A204.1 (cell line): ENCODE data around the gene TTC28.

Experiments used
- FAIRE-seq: peaks from 2 replicates; lab custom pipeline; 2012; peaks lifted over from hg19 to GRCh38; lab: Jason Lieb, UNC

TTC28 gene

GRCh38 chr22:27961182-27961581 is 718.5 kb downstream of the TTC28 start:
- FAIRE-seq = no peak

DNA sequence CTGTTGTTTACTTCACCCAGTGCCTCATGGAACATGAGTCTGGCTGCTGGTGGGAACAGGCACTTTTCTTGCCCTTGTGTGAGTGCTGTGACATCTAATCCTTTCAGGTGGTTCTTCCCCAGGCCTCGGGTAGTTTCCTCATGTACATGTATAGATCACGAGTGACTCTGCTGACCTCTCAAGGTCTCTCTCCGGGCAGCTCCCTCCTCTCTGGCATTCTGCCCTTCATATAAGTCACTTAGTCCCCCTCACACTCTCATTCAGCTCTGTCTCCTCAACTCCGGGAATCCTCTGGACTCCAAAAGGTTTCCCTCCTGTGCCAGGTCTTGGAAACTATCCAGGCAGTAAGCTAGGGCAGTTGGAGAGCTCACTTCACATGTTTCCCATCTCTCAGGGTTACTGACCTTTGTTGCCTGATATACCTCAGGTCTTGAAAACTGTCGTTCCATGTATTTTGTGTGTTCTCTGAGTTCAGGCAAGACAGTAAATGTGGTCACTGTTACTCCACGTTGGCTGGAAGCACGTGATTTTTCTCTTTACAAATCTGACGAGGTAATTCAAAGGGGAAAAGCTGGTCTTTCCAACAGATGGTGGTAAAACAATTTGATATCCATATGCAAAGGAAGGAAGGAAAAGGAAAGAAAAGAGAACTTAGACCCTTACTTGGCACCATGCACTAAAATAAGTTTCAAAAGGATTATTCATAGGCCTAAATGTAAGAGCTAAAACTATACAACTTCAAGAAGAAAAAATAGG is 720.1 kb downstream of the TTC28 start:
- no peak for FAIRE-seq

GRCh38 chr22:27952779-27953178 is 726.9 kb downstream of the TTC28 start:
- FAIRE-seq = no peak

DNA sequence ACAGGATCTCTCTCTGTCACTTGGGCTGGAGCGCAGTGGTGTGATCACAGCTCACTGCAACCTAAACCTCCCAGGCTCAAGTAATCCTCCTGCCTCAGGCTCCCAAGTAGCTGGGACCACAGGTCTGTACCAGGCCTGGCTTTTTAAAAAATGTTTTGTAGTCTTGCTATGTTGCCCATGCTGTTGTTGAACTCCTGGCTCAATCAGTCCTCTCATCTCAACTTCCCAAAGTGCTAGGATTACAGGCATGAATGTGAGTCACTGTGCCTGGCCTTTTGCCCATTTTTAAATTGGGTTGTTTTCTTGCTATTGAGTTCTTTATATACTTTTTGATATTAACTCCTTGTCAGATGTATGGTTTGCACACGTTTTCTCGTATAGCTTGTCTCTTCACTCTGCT is 727.5 kb downstream of the TTC28 start:
- no peak for FAIRE-seq

DNA sequence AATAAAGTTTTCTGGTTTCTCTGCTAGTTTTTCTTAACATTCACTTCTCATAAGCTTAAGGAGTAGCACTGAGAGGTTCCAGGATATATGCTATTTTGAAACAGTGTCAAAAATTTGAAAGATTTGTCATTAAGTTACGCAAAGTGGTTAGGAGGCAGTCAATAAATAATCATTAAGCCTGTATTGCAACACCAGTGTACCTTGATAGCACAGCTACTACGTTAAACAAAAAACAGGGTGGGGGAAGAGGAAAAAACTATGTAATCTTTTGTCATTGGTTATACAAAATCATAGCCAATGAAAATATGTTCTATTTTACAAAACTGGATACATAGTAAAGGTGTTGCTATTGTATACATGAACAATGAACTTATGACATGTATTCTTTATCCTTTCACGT is 730.2 kb downstream of the TTC28 start:
- no peak for FAIRE-seq

- FAIRE-seq = no peak
These were observed 731.1 kb downstream of the TTC28 start for GRCh38 chr22:27948569-27948968.

GRCh38 chr22:27947448-27947847 is 732.2 kb downstream of the TTC28 start:
- no peak for FAIRE-seq

DNA sequence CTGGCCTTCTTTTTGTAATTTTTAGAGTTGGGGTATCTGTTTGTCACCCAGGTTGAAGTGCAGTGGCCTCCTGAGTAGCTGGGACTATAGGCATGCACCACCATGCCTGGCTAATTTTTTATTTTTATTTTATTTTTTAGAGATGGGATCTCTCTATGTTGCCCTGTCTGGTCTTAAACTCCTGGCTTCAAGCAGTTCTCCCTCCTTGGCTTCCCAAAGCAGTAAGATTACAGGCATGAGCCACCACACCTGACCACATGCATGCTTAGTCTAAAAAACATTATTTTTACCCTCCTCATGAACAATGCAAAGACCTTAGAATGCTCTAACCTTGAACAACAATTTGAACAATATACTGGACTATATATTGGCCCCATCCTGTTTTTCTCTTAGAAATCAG is 738.5 kb downstream of the TTC28 start:
- no peak for FAIRE-seq

DNA sequence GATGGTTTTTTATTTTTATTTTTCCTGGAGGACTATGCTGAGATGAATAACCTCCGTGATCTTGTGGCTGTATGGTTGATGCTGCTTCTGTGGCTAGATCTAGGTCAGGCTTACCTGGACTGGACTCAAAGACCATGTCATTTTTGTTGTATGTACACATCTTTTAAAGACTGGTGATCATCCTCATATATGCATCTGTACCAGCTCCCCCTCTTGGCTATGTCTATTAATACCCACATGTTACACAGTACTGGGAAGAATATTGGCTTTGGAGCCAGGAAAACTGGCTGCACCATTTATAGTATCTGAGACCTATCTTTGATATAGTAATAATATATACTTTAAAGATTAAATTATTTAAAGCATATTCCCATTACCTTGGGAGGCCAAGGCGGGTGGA is 742.2 kb downstream of the TTC28 start:
- no peak for FAIRE-seq

DNA sequence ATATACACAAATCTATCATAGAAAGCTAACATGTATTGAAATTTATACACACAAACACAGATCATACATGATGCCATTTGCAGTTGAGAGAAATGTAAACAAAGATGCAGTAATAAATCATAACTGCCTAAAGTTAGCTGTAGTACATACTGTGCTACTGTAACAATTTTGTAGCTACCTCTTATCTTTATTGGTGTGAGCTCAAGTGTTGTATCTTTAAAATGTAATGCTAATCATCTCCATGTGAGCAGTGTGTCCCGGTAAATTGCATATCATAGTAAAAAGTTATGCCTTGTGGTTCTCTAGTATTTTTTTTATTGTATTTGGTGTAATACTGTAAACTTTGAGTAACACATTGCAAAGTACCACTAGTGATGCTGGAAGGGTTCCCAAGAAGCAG is 743.7 kb downstream of the TTC28 start:
- no peak for FAIRE-seq

DNA sequence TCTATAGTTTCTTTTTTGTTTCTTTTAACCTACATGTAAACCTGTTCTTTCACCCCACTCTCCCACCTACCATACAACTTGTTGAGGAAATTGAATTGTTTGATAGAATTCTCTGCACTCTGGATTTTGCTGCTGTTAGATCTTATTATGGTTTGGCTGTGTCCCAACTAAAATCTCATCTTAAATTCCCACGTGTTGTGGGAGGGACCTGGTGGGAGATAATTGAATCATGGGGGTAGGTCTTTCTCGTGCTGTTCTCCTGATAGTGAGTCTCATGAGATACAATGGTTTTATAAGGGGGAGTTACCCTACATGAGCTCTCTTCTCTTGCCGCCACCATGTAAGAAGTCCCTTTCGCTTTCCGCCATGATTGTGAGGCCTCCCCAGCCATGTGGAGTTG is 745.6 kb downstream of the TTC28 start:
- no peak for FAIRE-seq

DNA sequence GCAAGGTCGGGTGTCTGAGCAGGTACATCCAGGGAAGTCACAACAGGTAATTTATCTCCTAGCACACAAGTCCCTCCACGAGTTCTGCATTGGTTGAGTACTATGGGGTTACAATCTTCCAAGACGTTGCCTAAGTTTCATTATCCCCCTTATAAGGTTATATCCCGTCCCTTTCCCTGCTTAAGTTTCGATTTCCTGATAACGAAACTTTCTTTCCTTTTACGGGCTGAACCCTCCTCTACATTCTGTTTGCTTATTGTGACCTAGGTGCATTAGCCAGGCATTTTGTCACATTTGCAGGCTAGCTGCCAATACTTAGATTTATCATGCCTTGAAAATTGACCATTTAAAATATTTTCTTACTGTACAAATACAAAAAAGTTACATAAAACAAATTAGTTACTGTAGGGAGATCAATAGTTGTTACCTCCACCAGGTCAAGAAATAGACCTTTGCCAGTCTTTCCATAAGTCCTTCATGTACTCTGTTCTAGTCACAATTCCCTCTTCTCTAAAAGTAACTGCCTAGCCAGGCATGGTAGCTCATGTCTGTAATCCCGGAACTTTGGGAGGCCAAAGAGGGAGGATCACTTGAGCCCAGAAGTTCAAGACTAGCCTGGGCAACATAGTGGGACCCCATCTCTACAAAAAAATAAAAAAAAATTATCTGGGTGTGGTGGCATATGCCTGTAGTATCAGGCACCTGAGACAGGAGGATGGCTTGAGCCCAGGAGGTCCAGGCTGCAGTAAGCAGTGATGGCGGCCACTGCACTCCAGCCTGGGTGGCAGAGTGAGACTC is 746.3 kb downstream of the TTC28 start:
- FAIRE-seq = no peak

DNA sequence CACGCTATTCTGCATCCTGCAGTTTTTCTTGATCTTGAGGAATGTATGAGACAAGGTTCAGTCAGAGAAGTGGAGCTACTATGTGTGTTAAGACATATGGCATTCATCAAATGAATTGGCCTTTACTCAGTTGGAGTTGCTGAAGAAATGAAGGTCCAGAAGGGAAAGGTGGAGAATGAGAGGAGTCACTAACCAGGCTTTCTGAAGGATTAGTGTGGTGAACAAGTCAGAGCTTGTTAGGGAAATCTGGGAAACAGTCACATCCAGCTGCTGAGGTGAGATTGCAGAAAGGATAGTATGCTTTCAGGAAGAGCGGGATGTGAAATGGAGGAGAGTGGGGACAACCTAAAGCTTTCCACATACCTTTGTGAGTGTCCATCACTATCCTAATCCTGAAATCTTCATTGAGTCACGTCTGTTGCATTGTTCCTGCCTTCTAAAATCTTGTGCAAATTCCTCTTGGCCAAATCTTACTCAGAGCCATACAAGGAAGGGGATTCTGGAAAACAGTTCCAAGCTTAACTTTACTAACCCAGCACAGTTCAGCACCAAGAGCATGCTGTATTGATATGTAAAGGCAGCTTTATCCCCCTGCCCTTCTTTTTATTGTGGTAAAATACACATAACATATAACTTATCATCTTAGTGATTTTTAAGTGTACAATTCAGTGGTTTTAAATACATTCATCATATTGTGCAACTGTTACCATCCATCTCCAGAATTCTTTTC is 749.1 kb downstream of the TTC28 start:
- FAIRE-seq = no peak
